Caco-2 (cell line): ENCODE results near the gene SRD5A1. TPM values are rescaled to one million over a fixed set of nuclear protein-coding genes. Genes with fewer than 3 reads are reported as not detected.

Experiments used
- BruUV-seq: library from RNA; stranded (reverse); fragments of 400-500 nt; replicated peaks from 2 replicates; lab custom pipeline; 2021; lab: Mats Ljungman, UMichigan
- CTCF ChIA-PET: fragments of 300-600 bp; sonication (Branson Sonifier 250); formaldehyde crosslinking; loops from one replicate; lab custom pipeline; 2022; ENCODE audit warnings: antibody characterized with exemption; lab: Charles Lee
- POLR2A ChIA-PET: fragments of 300-600 bp; sonication (Branson Sonifier 250); formaldehyde crosslinking; loops from one replicate; lab custom pipeline; 2022; ENCODE audit warnings: antibody characterized with exemption; lab: Charles Lee
- DNase-seq, 2 experiments: peaks; one replicate each; pipeline versions ENCODE4 v3.0.0 to v3.0.0-alpha.2; 2020 to 2022
- H3K27me3 ChIP-seq: replicated peaks from 2 replicates; pipeline ENCODE4 v1.6.0; 2011; ENCODE audit warnings: low read length; ENCODE audit not compliant: control insufficient read depth, insufficient read depth
- H3K36me3 ChIP-seq: 2 replicates; pipeline ENCODE4 v1.5.1; 2011; ENCODE audit warnings: low read length; ENCODE audit not compliant: control insufficient read depth, insufficient read depth
- H3K4me1 ChIP-seq: fragments of 250-450 bp; sonication (Bioruptor Pico); 2 replicates; pipeline ENCODE4 v1.5.1; 2020; ENCODE audit warnings: mild to moderate bottlenecking
- H3K4me3 ChIP-seq: 2 replicates; pipeline ENCODE4 v1.5.1; 2011; ENCODE audit warnings: low read depth, mild to moderate bottlenecking, control low read depth, low read length
- H3K9me3 ChIP-seq: fragments of 250-450 bp; sonication (Bioruptor Pico); 2 replicates; pipeline ENCODE4 v1.5.1; 2020; ENCODE audit warnings: mild to moderate bottlenecking, moderate library complexity
- H3K27ac Mint-ChIP-seq: one replicate; pipeline ENCODE4 v1.8.0; 2022; ENCODE audit warnings: mixed read lengths; ENCODE audit not compliant: unreplicated experiment
- H3K27me3 Mint-ChIP-seq: one replicate; pipeline ENCODE4 v1.8.0; 2022; ENCODE audit warnings: mixed read lengths; ENCODE audit not compliant: insufficient read depth, unreplicated experiment
- H3K36me3 Mint-ChIP-seq: one replicate; pipeline ENCODE4 v1.8.0; 2022; ENCODE audit warnings: mild to moderate bottlenecking, mixed read lengths; ENCODE audit not compliant: insufficient read depth, unreplicated experiment
- H3K4me1 Mint-ChIP-seq: one replicate; pipeline ENCODE4 v1.8.0; 2022; ENCODE audit warnings: low read depth, mixed read lengths; ENCODE audit not compliant: unreplicated experiment
- H3K4me3 Mint-ChIP-seq: one replicate; pipeline ENCODE4 v1.8.0; 2022; ENCODE audit warnings: mild to moderate bottlenecking, moderate library complexity, mixed read lengths; ENCODE audit not compliant: unreplicated experiment
- H3K9me3 Mint-ChIP-seq: one replicate; pipeline ENCODE4 v1.8.0; 2022; ENCODE audit warnings: mixed read lengths; ENCODE audit not compliant: unreplicated experiment
- CTCF ChIP-seq, 2 experiments: fragments of 200-600 bp in 1 of 2; IDR thresholded peaks; 1 replicate in 1 of 2; 2 replicates in 1 of 2; pipeline versions ENCODE4 v1.5.1 to v1.8.0; 2011 to 2022; ENCODE audit warnings: antibody characterized with exemption in 1 of 2, control low read depth in 1 of 2, inconsistent platforms in 1 of 2, low read depth in 1 of 2, low read length in 1 of 2, mild to moderate bottlenecking in 1 of 2, moderate library complexity in 1 of 2; ENCODE audit not compliant: insufficient read depth in 1 of 2, severe bottlenecking in 1 of 2, unreplicated experiment in 1 of 2
- intact Hi-C: fragments of 100-400 bp; cut with micrococcal nuclease; formaldehyde crosslinking; loops from one replicate; pipeline ENCODE4 v1.10.0; 2022; ENCODE audit not compliant: unreplicated experiment
- total RNA-seq: library from RNA; stranded (reverse); gene quantifications from 2 replicates; pipeline ENCODE4 v1.2.3, GENCODE V29; 2022

Gene SRD5A1
- total RNA-seq, 1 experiment from 2014 or later = 19.4 TPM

- Mint-ChIP-seq H3K27ac (no peak overlapping the region), H3K36me3 (peaks cover 96% of the 10 kb centered on the region), H3K27me3 (no peaks in the 10 kb centered on the region), H3K4me3 (no peak overlapping the region), H3K9me3 (no peaks in the 10 kb centered on the region), H3K4me1 (no peaks in the 10 kb centered on the region)
- BruUV-seq = no TSS peak
- CTCF ChIA-PET = no interaction called here
- POLR2A ChIA-PET = no interaction called here
- no peak overlapping the region for H3K4me3 ChIP-seq
- no peak for TF ChIP-seq CTCF (IDR thresholded peaks at IDR 0.05; ENCODE audit: insufficient read depth in 1 of 2, low read depth in 1 of 2, low read length in 1 of 2, severe bottlenecking in 1 of 2, unreplicated experiment in 1 of 2)
- intact Hi-C loops = no loop called here
- no peaks in the 10 kb centered on the region for H3K4me1 ChIP-seq
- DNase-seq = no peak
- H3K36me3 ChIP-seq = no peaks in the 10 kb centered on the region; the same call in none of the 2 replicates
- no peaks in the 10 kb centered on the region for H3K9me3 ChIP-seq
- H3K27me3 ChIP-seq = no peaks in the 10 kb centered on the region
Observed at GRCh38 chr5:6601271-6601670, 32.0 kb upstream of the SRD5A1 start.

DNA sequence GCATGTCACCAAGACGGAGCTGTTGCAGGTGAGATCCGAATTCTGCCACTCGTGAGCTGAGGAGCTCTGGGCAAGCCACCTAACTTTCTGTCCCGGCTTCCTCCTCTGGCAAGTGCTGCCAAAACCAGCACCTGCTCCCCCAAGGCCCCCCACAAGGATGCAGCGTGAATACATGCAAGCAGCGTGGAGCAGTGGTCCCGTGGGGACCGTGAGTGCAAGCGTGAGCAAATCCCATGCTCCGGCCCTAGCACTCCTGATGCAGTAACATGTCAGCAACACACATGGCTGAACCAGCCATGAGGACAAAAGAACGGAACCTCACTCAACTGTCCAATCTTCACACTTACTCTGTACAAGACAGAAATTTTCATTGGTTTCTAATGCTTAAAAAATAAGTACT is 31.4 kb upstream of the SRD5A1 start:
- intact Hi-C loops = no loop called here
- Mint-ChIP-seq H3K4me1 (no peaks in the 10 kb centered on the region), H3K36me3 (peaks cover 96% of the 10 kb centered on the region), H3K9me3 (no peaks in the 10 kb centered on the region), H3K27ac (no peak overlapping the region), H3K27me3 (no peaks in the 10 kb centered on the region), H3K4me3 (no peak overlapping the region)
- no peak for TF ChIP-seq CTCF (IDR thresholded peaks at IDR 0.05; ENCODE audit: insufficient read depth in 1 of 2, low read depth in 1 of 2, low read length in 1 of 2, severe bottlenecking in 1 of 2, unreplicated experiment in 1 of 2)
- no peak for DNase-seq
- CTCF ChIA-PET = no interaction called here
- Histone ChIP-seq H3K9me3 (no peaks in the 10 kb centered on the region), H3K4me3 (no peak overlapping the region), H3K27me3 (no peaks in the 10 kb centered on the region), H3K36me3 (no peaks in the 10 kb centered on the region; the same call in none of the 2 replicates), H3K4me1 (no peaks in the 10 kb centered on the region)
- no TSS peak for BruUV-seq
- POLR2A ChIA-PET = no interaction called here

GRCh38 chr5:6602441-6602840 is 30.8 kb upstream of the SRD5A1 start:
- intact Hi-C loops = no loop called here
- no peaks in the 10 kb centered on the region for H3K4me1 Mint-ChIP-seq
- no peak for TF ChIP-seq CTCF (IDR thresholded peaks at IDR 0.05; ENCODE audit: insufficient read depth in 1 of 2, low read depth in 1 of 2, low read length in 1 of 2, severe bottlenecking in 1 of 2, unreplicated experiment in 1 of 2)
- H3K27me3 ChIP-seq = no peaks in the 10 kb centered on the region
- H3K27me3 Mint-ChIP-seq = no peaks in the 10 kb centered on the region
- no peak for DNase-seq
- no TSS peak for BruUV-seq
- H3K4me3 ChIP-seq = no peak overlapping the region
- no peak overlapping the region for H3K4me3 Mint-ChIP-seq
- no peaks in the 10 kb centered on the region for H3K9me3 ChIP-seq
- ChIA-PET POLR2A (no interaction called here), CTCF (no interaction called here)
- no peaks in the 10 kb centered on the region for H3K9me3 Mint-ChIP-seq
- H3K36me3 ChIP-seq = no peaks in the 10 kb centered on the region; the same call in none of the 2 replicates
- H3K4me1 ChIP-seq = no peaks in the 10 kb centered on the region
- peaks cover 96% of the 10 kb centered on the region for H3K36me3 Mint-ChIP-seq
- H3K27ac Mint-ChIP-seq = no peak overlapping the region
